ENCODE results near the gene MMP25.

DNA sequence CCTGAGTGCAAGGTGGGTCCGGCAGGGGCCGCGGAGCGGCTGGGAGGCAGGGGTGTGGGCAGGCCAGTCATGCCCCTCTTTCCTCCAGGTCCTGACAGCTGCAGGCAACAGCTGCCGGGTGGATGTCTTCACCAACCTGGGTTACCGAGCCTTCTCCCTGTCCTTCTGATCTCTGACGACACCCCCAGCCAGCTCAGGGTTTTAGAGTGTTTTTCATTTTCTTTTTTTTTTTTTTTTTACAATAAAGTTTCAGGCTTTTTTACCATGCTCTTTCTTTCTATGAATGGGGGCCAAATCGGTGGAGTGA is 18.9 kb upstream of the MMP25 start:
- TF ChIP-seq EZH2 (IDR thresholded peaks at IDR 0.05; ENCODE audit: borderline replicate concordance, insufficient read depth, low read depth, low read length, poor library complexity, severe bottlenecking) (no peak), CTCF (IDR thresholded peaks at IDR 0.05) (no peak)
